OCI-LY1 (cell line): ENCODE results near the gene LGSN.
"Not testable (repeated sequence)": the region's sequence is repeated elsewhere in the genome, so short reads cannot be mapped to it uniquely, and the experiment has no call there.

Experiments
- H2AFZ ChIP-seq: fragments of 200-600 bp; sonication (generic), shearing (Covaris generic); 2 replicates; pipeline ENCODE4 v1.6.0; 2014; ENCODE audit warnings: antibody characterized with exemption, mild to moderate bottlenecking, low read length
- H3F3A ChIP-seq: fragments of 200-600 bp; sonication (generic), shearing (Covaris generic); 2 replicates; pipeline ENCODE4 v1.6.0; 2014; ENCODE audit warnings: mild to moderate bottlenecking, antibody characterized with exemption, low read length, moderate library complexity; ENCODE audit not compliant: insufficient read depth
- H3K27ac ChIP-seq: fragments of 200-600 bp; sonication (generic); 2 replicates; pipeline ENCODE4 v1.5.1; 2014; ENCODE audit warnings: low read length, mixed run types, mild to moderate bottlenecking, low read depth; ENCODE audit not compliant: poor library complexity, severe bottlenecking
- H3K27me3 ChIP-seq: fragments of 200-600 bp; sonication (generic); 2 replicates; pipeline ENCODE4 v1.6.0; 2014; ENCODE audit warnings: antibody characterized with exemption, mild to moderate bottlenecking, low read length, moderate library complexity; ENCODE audit not compliant: insufficient read depth
- H3K36me3 ChIP-seq: fragments of 200-600 bp; sonication (generic); 2 replicates; pipeline ENCODE4 v1.6.1; 2014; ENCODE audit warnings: mild to moderate bottlenecking, antibody characterized with exemption, low read length, moderate library complexity, mixed read lengths; ENCODE audit not compliant: insufficient read depth
- H3K4me1 ChIP-seq: fragments of 200-600 bp; sonication (generic); 2 replicates; pipeline ENCODE4 v1.5.1; 2014; ENCODE audit warnings: mild to moderate bottlenecking, low read length, moderate library complexity; ENCODE audit not compliant: insufficient read depth, severe bottlenecking
- H3K4me2 ChIP-seq: fragments of 200-600 bp; sonication (generic), shearing (Covaris generic); 2 replicates; pipeline ENCODE4 v1.6.1; 2014; ENCODE audit warnings: low read length
- H3K4me3 ChIP-seq: fragments of 200-600 bp; sonication (generic); 2 replicates; pipeline ENCODE4 v1.5.1; 2014; ENCODE audit warnings: low read length, low read depth, mild to moderate bottlenecking, mixed read lengths; ENCODE audit not compliant: poor library complexity, severe bottlenecking
- H3K79me2 ChIP-seq: fragments of 200-600 bp; shearing (Covaris generic); 2 replicates; pipeline ENCODE4 v1.6.1; 2016; ENCODE audit warnings: mixed run types, low read length, mixed read lengths; ENCODE audit not compliant: insufficient read depth
- H3K9ac ChIP-seq: fragments of 200-600 bp; sonication (generic), shearing (Covaris generic); 2 replicates; pipeline ENCODE4 v1.6.1; 2014; ENCODE audit warnings: mild to moderate bottlenecking, low read length, mixed read lengths
- H3K9me2 ChIP-seq: fragments of 200-600 bp; sonication (generic), shearing (Covaris generic); 2 replicates; pipeline ENCODE4 v1.6.1; 2014; ENCODE audit warnings: low read depth, mild to moderate bottlenecking, low read length, mixed read lengths
- H3K9me3 ChIP-seq: fragments of 200-600 bp; shearing (Covaris generic); 2 replicates; pipeline ENCODE4 v1.6.1; 2014; ENCODE audit warnings: low read length, mixed read lengths
- H4K20me1 ChIP-seq: fragments of 200-600 bp; sonication (generic), shearing (Covaris generic); 2 replicates; pipeline ENCODE4 v1.6.0; 2016; ENCODE audit warnings: mild to moderate bottlenecking, low read length; ENCODE audit not compliant: insufficient read depth
- CTCF ChIP-seq: fragments of 200-600 bp; sonication (generic), shearing (Covaris generic); IDR thresholded peaks from 2 replicates; pipeline ENCODE4 v1.5.1; 2017; ENCODE audit warnings: mild to moderate bottlenecking, antibody characterized with exemption, low read length, moderate library complexity, mixed read lengths
- EZH2 ChIP-seq: fragments of 200-600 bp; sonication (generic), shearing (Covaris generic); IDR thresholded peaks from 2 replicates; pipeline ENCODE4 v1.8.0; 2017; ENCODE audit warnings: borderline replicate concordance, mixed run types, mild to moderate bottlenecking, antibody characterized with exemption, low read length, moderate library complexity, mixed read lengths

Gene LGSN

GRCh38 chr6:63347599-63347998 lies 27.8 kb upstream of the LGSN start:
- no peak overlapping the region for H3K9ac ChIP-seq
- no peaks in the 10 kb centered on the region for H3F3A ChIP-seq
- H3K27ac ChIP-seq: no peak overlapping the region
- peaks cover 7% of the 10 kb centered on the region for H3K4me1 ChIP-seq
- no peaks in the 10 kb centered on the region for H3K27me3 ChIP-seq
- H3K36me3 ChIP-seq: no peaks in the 10 kb centered on the region
- H3K9me3 ChIP-seq: no peaks in the 10 kb centered on the region
- TF ChIP-seq CTCF (no peak), EZH2 (no peak)
- no peaks in the 10 kb centered on the region for H4K20me1 ChIP-seq
- no peak overlapping the region for H3K4me2 ChIP-seq
- no peaks in the 10 kb centered on the region for H3K79me2 ChIP-seq
- H3K4me3 ChIP-seq: no peak overlapping the region
- H3K9me2 ChIP-seq: no peaks in the 10 kb centered on the region
- no peak overlapping the region for H2AFZ ChIP-seq

GRCh38 chr6:63346217-63346835 lies 26.5 kb upstream of the LGSN start:
- Histone ChIP-seq H3K9ac (no peak overlapping the region), H3F3A (no peaks in the 10 kb centered on the region)

GRCh38 chr6:63340351-63340750 lies 20.6 kb upstream of the LGSN start:
- Histone ChIP-seq H3K27ac (no peak overlapping the region), H3K4me3 (no peak overlapping the region), H2AFZ (no peak overlapping the region), H4K20me1 (no peaks in the 10 kb centered on the region), H3K27me3 (no peaks in the 10 kb centered on the region), H3K36me3 (no peaks in the 10 kb centered on the region), H3K4me1 (no peaks in the 10 kb centered on the region), H3K9ac (no peak overlapping the region), H3K9me2 (no peaks in the 10 kb centered on the region), H3K79me2 (no peaks in the 10 kb centered on the region), H3F3A (no peaks in the 10 kb centered on the region), H3K9me3 (no peaks in the 10 kb centered on the region), H3K4me2 (no peak overlapping the region)
- TF ChIP-seq CTCF (no peak), EZH2 (no peak)

More at GRCh38 chr6:63346217-63346835, 26.5 kb upstream of the LGSN start:
- Histone ChIP-seq H3K4me2 (no peak overlapping the region), H3K9me3 (no peaks in the 10 kb centered on the region), H3K36me3 (no peaks in the 10 kb centered on the region), H3K27ac (no peak overlapping the region), H4K20me1 (no peaks in the 10 kb centered on the region), H3K79me2 (no peaks in the 10 kb centered on the region), H3K27me3 (no peaks in the 10 kb centered on the region), H2AFZ (no peak overlapping the region), H3K4me3 (no peak overlapping the region), H3K9me2 (no peaks in the 10 kb centered on the region), H3K4me1 (no peaks in the 10 kb centered on the region)
- TF ChIP-seq EZH2 (no peak), CTCF (no peak)

- H4K20me1 ChIP-seq, H3K9ac ChIP-seq, H3K36me3 ChIP-seq, H3K4me1 ChIP-seq, H3K4me3 ChIP-seq, H2AFZ ChIP-seq, H3K9me3 ChIP-seq, H3K27me3 ChIP-seq, H3K27ac ChIP-seq, H3K4me2 ChIP-seq, H3K9me2 ChIP-seq, H3K79me2 ChIP-seq, H3F3A ChIP-seq: not testable (repeated sequence)
Measured at GRCh38 chr6:63334652-63335051, 14.9 kb upstream of the LGSN start.
